H54 (cell line): ENCODE results near the gene PACS2.
A peak's percentile ranks its signal among the peaks of the same experiment; 100 is the strongest.
"Not testable (repeated sequence)": the region's sequence is repeated elsewhere in the genome, so short reads cannot be mapped to it uniquely, and the experiment has no call there.

Source experiments
- DNase-seq: peaks from one replicate; pipeline ENCODE4 v3.0.0; 2011; ENCODE audit warnings: low spot score, mixed read lengths; ENCODE audit not compliant: insufficient read length
- FAIRE-seq: peaks from 3 replicates; lab custom pipeline; 2011; peaks lifted over from hg19 to GRCh38; lab: Jason Lieb, UNC
- POLR2A ChIP-seq: IDR thresholded peaks from 2 replicates; pipeline ENCODE4 v1.6.1; 2011; ENCODE audit warnings: low read depth, mild to moderate bottlenecking, low read length

PACS2 gene

DNA sequence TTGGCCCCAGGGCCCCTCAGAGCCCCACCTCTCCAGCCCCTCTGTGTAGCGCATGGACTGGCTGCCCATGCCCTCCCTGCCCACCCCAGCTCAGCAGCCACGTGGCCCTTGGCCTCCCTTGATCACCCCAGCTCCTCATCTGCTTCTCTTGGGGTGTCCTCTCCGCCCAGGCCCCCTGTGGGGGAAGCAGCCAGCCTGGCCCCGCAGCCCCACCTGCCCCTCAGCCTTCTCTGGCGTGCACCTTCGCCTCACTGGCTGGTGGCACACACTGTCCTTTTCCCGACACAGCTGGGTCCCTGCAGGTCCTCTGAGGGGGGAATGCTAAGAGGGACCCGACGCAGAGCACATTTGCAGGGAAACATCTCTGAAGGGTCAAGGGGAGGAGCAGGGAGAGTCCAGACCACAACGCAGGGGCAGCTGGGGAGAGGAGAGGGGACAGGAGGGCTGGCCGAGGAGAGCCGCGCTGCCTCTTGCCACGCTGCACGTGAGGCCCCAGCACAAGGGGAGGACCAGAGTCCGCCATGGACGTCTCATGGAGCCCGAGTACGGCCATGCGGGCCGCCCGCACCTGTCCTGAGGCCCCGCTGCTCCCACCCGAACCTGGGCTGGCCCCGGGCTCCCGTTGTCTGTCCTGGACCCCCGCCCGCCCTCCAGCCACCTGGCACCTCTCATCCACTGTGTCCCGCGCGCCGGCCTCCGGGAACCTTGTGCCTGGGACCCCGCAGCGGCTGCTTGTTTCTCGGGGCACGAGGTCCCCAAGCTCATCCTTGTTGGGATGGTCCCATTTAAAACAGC lies 36.1 kb downstream of the PACS2 start:
- DNase-seq: no peak
- TF ChIP-seq POLR2A: no peak
- FAIRE-seq: no peak

DNA sequence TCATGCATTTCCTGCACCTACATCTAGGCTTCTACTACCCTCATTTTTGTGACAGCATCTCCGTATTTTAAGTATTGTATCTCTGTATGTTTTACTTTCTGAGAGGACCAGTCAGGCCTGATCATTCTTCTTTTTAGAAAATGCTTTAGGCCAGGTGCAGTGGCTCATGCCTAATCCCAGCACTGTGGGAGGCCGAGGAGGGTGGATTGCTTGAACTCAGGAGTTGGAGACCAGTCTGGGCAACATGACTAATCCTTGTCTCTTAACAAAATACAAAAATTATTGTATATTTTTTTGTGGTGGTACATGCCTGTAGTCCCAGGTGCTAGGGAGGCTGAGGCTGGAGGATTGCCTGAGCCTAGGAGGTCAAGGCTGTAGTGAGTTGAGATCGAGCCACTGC lies 36.9 kb downstream of the PACS2 start:
- no peak for FAIRE-seq
- no peak for TF ChIP-seq POLR2A

DNA sequence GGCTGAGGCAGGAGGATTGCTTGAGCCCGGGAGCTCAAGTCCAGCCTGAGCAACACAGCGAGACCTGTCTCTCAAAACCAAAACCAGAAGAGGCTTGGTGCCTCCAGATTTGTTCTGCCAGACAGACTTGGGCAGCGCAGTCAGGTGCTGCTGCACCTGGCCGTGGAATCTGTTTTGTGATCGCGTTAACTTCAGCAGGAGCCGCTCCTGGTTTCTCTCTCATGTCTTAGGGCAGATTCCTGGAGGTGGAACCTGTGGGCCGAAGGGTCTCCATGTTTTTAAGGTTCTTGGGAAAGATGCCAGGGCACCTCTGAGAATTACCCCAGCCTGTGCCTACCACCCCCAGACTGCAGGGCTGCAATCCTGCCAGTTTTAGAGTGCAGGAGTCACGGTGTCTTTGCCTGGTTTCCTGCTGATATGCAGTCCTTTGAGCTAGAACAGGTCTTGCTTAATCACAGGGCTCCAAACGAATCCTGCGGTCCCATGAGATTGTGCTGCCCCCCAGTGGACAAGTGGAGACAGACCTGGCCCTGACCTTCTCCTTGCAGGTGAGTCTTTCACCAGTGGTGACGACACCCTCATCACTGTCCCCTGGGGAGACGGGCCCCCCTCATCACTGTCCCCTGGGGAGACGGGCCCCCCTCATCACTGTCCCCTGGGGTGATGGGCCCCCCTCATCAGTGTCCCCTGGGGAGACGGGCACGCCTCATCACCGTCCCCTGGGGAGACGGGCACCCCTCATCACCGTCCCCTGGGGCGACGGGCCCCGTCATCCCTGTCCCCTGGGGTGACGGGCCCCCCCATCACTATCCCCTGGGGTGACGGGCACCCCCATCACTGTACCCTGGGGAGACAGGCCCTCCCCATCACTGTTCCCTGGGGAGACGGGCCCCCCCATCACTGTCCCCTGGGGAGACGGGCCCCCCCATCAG lies 37.6 kb downstream of the PACS2 start:
- peak; percentile 96 for FAIRE-seq
- DNase-seq: peak; percentile 97
- TF ChIP-seq POLR2A: no peak

More for the DNA sequence above, 36.9 kb downstream of the PACS2 start:
- DNase-seq: no peak

DNA sequence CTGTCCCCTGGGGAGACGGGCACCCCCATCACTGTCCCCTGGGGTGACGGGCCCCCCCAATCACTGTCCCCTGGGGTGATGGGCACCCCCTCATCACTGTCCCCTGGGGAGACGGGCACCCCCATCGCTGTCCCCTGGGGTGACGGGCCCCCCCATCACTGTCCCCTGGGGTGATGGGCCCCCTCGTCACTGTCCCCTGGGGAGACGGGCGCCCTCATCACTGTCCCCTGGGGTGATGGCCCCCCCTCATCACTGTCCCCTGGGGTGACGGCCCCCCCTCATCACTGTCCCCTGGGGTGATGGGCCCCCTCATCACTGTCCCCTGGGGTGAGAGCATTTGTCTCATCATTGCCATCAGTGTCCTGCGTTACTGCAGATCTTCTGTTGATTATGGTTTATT lies 38.6 kb downstream of the PACS2 start:
- DNase-seq (no peak), FAIRE-seq (no peak)
- no peak for TF ChIP-seq POLR2A

DNA sequence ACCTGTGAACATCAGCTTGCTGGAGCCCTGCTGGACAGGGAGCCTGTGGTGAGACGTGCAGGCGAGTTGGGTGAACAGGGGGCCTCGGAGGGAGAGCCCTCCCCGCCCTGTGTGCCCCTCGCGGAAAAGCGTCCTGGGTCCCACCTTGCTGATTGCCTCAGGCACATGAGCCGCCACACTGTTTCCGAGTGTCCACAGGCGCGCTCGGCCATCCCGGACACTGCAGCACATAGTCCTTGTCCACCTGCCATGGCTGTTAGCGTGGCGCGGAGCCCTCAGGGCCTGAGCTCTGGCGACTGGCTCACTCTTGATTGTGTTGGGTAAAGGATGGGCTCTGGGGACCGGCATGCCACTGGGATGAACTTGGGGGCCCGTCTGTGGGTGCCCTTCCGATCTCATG lies 40.0 kb downstream of the PACS2 start:
- no peak for DNase-seq
- FAIRE-seq: no peak
- TF ChIP-seq POLR2A: no peak

DNA sequence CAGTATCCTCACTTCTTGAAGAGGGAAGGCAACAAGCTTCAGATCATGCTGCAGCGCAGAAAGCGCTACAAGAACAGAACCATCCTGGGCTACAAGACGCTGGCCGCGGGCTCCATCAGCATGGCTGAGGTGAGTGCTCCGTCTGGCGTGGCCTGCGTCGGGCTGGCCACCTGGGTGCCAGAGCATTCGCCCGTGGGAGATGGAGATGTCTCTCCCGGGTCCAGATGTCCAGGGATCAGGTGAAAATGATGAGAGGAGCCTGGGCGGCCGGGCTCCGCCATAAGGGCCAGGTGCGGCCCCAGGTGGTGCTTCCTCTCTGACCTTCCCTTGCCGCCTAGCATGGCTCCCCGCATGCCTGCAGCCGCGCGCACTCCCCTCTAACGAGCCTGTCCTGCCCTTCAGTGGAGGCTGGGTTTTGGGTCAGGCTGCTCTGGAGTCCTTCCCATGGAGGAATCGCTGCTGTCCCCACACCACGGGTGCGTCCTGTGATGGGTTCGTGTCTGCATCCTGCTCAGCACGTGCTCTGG lies 40.6 kb downstream of the PACS2 start:
- no peak for FAIRE-seq
- no peak for DNase-seq
- TF ChIP-seq POLR2A: no peak

DNA sequence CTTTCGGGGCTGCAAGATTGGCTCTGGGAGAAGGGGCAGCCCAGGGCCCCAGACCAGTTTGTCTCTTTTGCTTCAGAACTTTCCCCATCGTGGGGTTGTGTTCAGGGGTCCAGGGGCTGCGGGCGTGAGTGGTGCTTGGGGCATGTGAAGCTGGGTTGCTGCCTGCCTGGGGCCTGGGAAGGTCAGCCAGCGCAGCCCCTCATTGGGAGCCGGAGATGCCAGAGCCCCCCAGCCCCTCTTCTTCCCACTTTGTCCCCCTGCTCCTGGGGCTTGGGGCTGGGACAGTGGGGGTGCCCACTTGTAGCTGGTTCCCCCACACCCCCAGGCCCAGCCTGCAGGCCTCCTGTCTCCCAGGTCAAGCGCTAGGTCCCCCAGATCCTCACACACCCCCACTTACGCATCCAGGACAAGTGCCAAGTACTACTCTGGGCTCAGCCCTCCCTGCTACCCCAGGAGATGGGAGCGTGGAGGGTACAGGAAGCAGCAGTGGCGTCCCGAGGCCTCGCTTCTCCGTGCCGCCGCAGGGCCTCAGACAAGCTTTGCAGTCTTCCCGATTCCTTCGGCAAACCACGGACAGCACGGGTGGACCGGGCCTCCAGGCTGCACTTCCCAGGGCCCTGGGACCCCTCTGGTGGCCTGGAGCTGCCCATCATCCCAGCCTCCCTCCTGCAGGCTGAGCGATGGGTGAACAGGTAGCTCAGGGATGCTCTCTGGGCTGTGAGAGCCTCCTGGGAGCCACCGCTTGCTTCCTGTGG lies 41.5 kb downstream of the PACS2 start:
- TF ChIP-seq POLR2A: no peak
- no peak for FAIRE-seq
- DNase-seq: no peak

DNA sequence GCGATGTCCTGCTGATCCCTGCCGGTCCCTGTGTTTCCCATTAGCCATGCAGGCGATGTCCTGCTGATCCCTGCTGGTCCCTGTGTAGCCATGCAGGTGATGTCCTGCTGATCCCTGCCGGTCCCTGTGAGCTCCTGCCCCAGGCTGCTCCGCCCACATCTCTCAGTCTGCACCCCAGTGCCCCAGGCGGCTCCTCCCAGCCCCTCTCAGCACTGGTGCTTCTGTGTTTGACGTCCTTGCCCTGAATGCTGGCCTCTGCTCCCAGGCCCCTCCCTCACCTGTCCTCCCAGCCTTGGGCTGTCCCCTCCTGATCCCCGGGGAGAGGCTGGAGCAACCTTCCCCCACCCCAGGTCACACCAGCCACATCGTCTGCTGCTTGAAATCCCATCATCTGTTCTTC lies 42.4 kb downstream of the PACS2 start:
- FAIRE-seq: no peak
- no peak for TF ChIP-seq POLR2A
- DNase-seq: no peak

DNA sequence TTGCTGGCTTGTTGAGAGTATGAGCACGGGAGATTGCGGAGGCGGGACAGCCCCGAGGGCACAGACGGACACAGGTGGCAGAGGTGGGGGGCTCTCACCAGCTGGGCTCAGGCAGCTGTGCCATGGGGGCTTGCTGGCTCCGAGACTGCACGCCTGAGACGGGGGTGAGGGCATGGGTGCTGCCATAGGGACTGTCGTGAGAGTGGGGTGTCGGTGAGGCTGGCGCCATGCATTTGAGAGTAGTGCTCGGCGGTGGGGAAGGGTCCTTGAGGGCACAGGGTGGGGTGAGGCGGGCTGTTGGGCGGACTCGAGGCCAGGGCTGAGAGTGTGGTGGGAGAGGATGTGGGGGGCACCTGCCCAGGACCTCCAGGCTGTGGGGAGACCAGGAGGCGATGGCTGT lies 43.1 kb downstream of the PACS2 start:
- no peak for DNase-seq
- TF ChIP-seq POLR2A: no peak
- no peak for FAIRE-seq

DNA sequence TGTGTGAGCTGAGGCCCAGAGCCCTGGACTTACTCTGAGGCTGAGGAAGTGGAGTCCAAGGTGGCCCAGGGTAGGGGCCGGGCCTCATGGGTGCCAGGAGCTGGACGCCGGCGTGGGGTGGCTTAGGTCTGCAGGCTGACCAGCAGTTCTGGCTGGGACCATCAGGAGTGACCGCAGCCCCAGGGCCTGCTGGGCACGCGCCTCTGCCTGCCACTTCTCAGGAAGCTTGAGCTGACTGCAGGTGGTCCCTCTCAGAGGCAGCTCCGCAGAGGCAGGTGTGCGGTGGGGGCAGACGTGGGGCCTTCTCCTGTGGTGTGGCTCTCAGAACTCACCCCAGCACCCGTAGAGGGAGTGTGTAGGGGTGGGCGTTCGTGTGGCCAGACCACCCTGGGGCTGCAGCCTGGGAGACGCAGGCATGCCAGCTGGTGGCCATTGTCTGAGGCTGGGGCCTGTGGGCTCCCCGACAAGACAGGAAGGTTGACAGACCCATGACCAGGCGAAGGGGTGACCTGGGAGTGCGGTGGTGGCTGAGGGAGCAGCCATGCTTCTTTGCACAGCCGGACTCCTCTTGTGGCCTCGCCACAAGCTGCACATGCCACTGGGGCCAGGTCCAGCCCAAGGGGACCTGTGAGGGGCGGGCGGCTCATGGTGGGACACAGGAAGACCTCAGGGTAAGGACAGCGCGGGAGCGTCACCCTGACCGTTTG lies 43.7 kb downstream of the PACS2 start:
- DNase-seq (no peak), FAIRE-seq (no peak)
- no peak for TF ChIP-seq POLR2A

DNA sequence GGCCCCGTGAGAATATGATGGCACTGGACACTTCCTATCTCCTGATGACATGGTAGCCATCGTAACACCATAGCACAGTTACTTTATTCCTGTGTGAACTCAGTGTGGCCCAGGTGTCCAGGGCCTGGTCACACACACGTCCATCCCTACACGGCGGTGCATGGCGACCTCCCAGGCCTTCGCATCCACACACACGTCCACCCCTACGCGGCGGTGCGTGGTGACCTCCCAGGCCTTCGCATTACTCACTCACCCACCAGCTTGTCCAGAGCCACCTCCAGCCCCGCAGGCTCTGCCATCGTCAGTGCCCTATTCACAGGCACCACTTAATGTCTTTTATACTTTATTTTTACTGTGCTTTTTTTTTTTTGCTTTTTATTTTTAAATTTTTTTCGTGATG lies 44.4 kb downstream of the PACS2 start:
- DNase-seq (no peak), FAIRE-seq (no peak)
- TF ChIP-seq POLR2A: no peak

DNA sequence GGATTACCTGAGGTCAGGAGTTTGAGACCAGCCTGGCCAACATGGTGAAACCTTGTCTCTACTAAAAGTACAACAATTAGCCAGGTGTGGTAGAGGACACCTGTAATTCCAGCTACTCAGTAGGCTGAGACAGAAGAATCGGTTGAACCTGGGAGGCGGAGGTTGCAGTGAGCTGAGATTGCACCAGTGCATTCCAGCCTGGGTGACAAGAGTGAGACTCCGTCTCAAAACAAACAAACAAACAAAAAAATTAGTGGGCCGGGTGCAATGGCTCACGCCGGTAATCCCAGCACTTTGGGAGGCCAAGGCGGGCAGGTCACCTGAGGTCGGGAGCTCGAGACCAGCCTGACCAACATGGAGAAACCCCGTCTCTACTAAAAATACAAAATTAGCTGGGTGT lies 46.9 kb downstream of the PACS2 start:
- not testable (repeated sequence) for DNase-seq, FAIRE-seq

DNA sequence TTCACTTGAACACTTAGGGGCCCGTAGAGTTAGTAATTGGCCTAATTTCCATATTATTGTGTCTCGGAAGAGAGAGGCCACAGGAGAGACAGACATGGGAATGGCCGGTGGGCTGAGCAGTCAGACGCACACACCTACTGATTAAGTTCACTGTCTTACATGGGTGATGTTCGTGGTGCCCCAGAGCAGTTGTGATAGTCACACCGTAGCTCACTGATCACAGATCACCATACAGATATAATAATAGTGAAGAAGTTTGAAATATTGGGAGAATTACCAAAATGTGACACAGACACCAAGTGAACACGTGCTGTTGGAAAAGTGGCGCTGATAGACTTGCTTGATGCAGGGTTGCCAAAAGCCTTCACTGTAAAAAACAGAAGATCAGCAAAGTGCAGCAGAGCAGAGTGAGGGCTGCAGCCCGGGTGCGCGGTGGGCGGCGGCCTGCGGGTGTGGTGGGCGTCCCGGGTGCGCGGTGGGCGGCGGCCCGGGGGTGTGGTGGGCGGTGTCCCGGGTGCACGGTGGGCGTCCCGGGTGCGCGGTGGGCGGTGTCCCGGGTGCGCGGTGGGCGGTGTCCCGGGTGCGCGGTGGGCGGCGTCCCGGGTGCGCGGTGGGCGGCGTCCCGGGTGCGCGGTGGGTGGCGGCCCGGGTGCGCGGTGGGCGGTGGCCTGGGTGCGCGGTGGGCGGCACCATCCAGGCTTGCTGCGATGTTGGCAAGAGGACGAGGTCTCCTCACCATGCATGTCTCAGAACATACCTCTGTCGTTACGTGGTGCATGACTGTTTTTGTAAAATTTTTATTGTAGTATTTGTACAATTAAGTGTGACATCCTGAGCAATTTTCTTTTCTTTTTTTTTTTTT lies 49.5 kb downstream of the PACS2 start:
- FAIRE-seq: no peak

More for the DNA sequence above, 49.5 kb downstream of the PACS2 start:
- no peak for DNase-seq
- no peak for TF ChIP-seq POLR2A
